Activated CD8-positive, alpha-beta memory T cell treated with anti-CD3 and anti-CD28 coated beads for 36 hours (primary cell): Measurements from ENCODE around the gene STAT6. TPM values are rescaled to one million over a fixed set of nuclear protein-coding genes. Genes with fewer than 3 reads are reported as not detected.

Source experiments
- CTCF ChIA-PET: fragments of 350-600 bp; sonication (Branson Sonifier 250); formaldehyde crosslinking; loops from one replicate; lab custom pipeline; 2021; ENCODE audit warnings: antibody characterized with exemption; lab: Charles Lee
- POLR2A ChIA-PET: fragments of 350-600 bp; sonication (Branson Sonifier 250); formaldehyde crosslinking; loops from one replicate; lab custom pipeline; 2021; ENCODE audit warnings: antibody characterized with exemption; lab: Charles Lee
- total RNA-seq, 2 experiments: library from RNA; stranded (reverse); gene quantifications; one replicate each; pipeline ENCODE4 v1.2.3, GENCODE V29; 2021

Gene STAT6, protein sequence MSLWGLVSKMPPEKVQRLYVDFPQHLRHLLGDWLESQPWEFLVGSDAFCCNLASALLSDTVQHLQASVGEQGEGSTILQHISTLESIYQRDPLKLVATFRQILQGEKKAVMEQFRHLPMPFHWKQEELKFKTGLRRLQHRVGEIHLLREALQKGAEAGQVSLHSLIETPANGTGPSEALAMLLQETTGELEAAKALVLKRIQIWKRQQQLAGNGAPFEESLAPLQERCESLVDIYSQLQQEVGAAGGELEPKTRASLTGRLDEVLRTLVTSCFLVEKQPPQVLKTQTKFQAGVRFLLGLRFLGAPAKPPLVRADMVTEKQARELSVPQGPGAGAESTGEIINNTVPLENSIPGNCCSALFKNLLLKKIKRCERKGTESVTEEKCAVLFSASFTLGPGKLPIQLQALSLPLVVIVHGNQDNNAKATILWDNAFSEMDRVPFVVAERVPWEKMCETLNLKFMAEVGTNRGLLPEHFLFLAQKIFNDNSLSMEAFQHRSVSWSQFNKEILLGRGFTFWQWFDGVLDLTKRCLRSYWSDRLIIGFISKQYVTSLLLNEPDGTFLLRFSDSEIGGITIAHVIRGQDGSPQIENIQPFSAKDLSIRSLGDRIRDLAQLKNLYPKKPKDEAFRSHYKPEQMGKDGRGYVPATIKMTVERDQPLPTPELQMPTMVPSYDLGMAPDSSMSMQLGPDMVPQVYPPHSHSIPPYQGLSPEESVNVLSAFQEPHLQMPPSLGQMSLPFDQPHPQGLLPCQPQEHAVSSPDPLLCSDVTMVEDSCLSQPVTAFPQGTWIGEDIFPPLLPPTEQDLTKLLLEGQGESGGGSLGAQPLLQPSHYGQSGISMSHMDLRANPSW
- 100 to 1,000 TPM; 260 to 266 TPM for total RNA-seq

DNA sequence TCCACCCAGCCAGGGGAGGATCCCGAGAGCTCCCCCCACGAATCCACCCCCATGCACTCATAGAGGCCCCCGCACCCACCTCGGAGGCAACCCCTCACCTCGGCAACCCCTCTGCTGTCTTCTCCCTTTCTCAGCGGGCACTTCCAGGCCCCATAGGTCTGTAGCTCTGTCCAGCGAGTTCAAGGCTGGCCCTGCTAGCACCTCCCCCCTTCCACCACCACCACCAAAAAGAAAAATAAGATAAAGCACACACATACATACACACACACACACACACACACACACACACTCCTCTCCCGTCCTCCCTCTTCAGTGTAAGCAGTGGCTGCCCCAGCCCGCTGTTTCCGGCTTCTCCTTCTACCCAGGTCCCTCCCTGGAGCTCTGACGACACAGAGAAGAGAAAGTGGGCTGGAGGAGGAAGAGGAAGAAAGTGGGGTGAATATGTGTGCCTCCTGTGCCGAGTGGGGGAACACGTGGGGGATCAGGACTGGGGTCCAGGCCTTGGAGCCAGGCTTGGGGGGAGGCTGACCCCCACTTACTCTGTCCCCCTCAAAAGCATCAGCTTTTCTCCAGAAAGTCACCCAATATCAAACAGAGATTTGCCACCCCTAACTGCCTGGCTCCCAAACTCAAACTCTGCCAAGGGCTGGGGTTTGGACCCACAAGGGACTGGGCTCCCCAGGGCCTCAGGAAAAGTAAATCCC lies at the start of gene STAT6:
STAT6 (minus strand) TSS at position 332 of the 704 bp plus-strand sequence. CDS start 3,084 bp downstream, outside the sequence.
- CTCF ChIA-PET = interaction anchor here (0.6 to 5.6 kb wide), 26 partner anchors 10 to 141 kb away, joined by 3 to 83 read pairs (median 6); partner anchors contain the start of genes LRP1, NAB2 and ZBTB39
- POLR2A ChIA-PET = interaction anchor here (0.5 to 4.0 kb wide), 18 partner anchors 9 to 482 kb away, joined by 3 to 31 read pairs (median 4); partner anchors contain the start of genes LRP1, NAB2, NEMP1 and PRIM1

DNA sequence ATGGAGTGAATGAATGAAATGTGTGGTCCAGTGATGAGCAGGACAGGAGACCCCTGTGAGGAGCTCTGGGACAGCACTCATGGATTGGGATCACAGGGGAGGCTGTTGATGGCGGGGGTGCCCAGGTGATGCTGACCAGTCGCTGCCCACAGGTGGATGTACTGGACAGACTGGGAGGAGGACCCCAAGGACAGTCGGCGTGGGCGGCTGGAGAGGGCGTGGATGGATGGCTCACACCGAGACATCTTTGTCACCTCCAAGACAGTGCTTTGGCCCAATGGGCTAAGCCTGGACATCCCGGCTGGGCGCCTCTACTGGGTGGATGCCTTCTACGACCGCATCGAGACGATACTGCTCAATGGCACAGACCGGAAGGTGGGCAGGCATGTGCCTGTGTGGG lies 49.6 kb upstream of the STAT6 start:
- ChIA-PET CTCF (interaction anchor here (0.9 kb wide), 1 partner anchor 37 kb away, joined by 3 read pairs; no protein-coding TSS in a partner anchor), POLR2A (no interaction called here)

DNA sequence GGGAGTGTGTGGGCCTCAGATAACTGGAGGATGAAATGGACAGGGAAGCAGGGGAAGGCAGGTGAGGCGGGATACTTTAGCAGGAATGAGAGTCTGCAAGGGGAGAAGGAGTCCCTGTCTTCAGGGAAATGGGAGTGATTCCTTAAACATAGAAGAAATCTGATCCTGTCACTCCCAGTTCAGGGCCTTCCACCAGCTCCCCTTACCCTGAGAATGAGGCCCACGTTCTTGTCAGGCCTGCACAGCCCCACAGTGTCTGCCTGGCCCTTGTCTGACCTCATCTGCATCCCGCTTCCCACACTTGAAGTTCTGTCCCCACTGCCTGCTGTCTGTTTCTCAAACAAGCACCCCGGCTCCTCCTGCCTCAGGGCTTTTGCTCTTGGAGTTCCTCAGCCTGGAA lies 48.9 kb upstream of the STAT6 start:
- ChIA-PET CTCF (no interaction called here), POLR2A (no interaction called here)

DNA sequence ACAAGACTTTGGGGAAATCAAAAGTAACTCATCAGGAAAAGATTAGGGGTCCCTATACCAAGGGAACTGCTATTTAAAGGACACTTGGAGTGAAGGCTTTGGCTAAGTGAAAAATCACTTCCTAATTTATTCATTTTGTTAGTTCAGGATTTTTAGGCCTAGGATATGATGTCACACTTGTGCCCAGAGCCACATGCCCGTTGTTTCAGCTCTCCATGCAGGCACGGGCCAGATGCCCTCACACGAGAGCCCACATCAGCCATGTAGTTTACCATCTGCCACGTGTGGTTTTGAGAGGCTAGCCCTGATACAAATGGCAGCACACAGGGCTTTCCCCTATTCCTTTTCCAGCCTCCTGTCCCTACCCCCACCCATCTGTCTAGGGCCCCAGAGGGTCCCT lies 48.1 kb upstream of the STAT6 start:
- POLR2A ChIA-PET = no interaction called here
- CTCF ChIA-PET = interaction anchor here (0.6 to 1.2 kb wide), 2 partner anchors 17 to 469 kb away, joined by 4 to 5 read pairs; no protein-coding TSS in a partner anchor

DNA sequence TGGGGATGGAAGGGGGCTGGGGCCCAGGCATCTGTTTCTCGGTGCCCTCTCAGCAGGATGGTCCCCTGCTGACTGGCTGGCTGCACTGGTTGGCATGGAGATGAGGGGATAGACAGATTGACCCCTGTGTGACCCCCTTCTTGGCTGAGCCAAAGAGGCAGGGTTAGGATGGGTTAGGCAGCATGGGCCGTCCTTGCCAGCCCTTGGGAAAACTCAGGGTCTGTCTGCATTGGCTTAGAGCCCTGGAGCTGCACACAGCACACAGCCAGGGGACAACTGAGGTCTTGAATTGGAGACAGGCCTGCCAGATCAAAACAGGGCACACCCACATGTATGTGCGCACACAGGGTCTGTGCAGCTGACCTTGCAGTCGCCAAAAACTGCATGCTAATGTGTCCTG lies 47.5 kb upstream of the STAT6 start:
- CTCF ChIA-PET = interaction anchor here (0.6 to 1.5 kb wide), 3 partner anchors 15 to 469 kb away, joined by 3 to 5 read pairs (median 4); no protein-coding TSS in a partner anchor

DNA sequence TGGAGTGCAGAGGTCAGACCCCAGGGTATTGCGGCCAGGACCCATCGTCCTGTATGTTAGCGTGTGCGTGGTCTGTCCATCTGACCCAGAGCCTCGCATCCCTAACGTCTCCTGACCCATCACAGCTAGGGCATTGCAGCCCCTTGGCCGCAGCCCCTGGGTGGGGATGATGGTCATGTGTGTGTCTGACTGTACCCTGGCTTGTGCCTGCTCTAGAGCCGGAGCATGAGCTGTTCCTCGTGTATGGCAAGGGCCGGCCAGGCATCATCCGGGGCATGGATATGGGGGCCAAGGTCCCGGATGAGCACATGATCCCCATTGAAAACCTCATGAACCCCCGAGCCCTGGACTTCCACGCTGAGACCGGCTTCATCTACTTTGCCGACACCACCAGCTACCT lies 47.0 kb upstream of the STAT6 start:
- POLR2A ChIA-PET = no interaction called here
- CTCF ChIA-PET = interaction anchor here (1.0 to 1.5 kb wide), 3 partner anchors 15 to 46 kb away, joined by 3 to 5 read pairs (median 3); no protein-coding TSS in a partner anchor

More for the DNA sequence above, 47.5 kb upstream of the STAT6 start:
- POLR2A ChIA-PET = no interaction called here

DNA sequence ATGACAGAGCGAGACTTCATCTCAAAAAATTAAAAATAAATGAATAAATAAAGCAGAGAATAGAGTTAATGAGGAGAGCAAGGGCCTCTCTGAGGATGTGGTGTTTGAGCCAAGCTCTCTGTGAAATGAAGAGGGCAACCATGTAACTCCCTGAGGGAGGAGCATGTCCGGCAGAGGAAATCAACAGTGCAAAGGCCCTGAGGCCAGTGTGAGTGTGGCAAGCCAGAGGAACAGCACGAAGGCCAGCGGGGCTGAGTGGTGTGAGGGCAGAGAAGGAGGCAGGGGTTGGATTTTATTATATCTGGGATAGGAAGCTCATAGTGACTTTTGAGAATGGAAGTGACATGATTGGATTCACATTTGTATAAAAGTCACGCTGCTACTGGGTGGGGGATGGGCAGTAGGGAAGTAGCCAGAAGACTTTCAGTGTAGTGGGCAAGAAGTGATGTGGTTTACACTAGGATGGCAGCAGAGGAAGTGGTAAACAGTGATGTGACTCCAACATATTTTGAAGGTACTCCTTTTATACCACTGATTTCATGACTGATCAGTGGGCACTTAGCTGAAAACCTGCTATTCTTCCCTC lies 46.5 kb upstream of the STAT6 start:
- CTCF ChIA-PET = interaction anchor here (1.0 to 1.5 kb wide), 3 partner anchors 16 to 46 kb away, joined by 3 to 5 read pairs (median 3); no protein-coding TSS in a partner anchor
- POLR2A ChIA-PET = no interaction called here

DNA sequence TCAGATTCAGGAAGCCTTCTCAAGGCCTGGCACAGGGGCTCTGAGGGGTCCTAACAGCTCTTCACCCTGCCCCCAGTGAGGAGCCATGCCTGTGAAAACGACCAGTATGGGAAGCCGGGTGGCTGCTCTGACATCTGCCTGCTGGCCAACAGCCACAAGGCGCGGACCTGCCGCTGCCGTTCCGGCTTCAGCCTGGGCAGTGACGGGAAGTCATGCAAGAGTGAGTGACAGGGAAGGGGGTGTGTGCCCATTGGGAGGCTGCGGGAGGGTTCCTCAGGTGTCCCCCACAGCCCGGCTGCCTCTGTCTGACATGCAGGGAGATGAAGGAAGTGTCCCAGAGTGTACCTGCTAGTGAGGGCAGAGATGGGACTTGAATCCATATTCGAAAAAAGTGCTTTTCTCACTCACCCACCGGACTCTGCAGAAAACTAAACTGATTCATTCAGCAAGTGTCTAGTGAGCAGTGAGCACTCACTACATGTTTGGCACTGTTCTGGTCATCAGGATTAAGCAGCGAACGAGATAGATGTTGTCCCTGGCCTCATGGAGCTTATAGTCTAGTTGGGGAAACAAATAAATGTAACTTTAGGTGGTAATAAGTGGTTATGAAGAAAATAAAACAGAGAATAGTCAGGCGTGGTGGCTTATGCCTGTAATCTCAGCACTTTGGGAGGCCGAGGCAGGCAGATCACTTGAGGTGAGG lies 45.7 kb upstream of the STAT6 start:
- POLR2A ChIA-PET = no interaction called here

DNA sequence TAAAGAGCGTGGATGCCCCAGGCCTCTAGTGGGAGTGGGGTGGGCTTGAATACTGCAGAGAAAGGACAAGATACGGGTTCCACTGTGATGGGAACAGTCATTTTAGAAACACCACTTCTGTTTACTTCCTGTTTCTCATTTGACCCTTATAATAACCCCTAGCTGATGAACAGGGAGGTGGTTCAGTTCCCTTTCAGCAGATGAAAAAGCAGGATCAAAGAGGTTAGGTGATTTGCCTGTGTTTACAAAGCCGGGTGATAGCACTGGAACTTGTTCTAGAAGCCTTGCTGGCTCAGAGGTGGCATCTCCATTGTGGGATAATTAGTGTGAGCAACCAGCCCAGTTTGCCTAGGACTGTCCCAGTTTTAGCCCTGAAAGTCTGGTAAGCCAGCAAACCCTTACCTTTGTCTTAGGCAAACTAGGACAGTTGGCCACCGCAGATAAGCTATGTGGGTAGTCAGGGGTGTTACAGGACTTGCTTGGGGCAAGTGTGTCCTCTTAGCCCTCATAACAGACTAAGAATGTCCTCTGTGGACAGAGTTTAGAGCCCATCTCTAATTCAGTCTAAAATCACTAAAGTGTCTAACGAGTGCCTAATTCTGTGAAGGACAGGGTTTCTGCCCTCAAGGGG lies 43.8 kb upstream of the STAT6 start:
- POLR2A ChIA-PET = no interaction called here
- CTCF ChIA-PET = interaction anchor here (0.7 to 1.7 kb wide), 2 partner anchors 21 to 27 kb away, joined by 3 to 5 read pairs; no protein-coding TSS in a partner anchor

More for the DNA sequence above, 45.7 kb upstream of the STAT6 start:
- CTCF ChIA-PET = interaction anchor here (1.0 to 1.5 kb wide), 3 partner anchors 16 to 45 kb away, joined by 3 to 5 read pairs (median 3); no protein-coding TSS in a partner anchor

DNA sequence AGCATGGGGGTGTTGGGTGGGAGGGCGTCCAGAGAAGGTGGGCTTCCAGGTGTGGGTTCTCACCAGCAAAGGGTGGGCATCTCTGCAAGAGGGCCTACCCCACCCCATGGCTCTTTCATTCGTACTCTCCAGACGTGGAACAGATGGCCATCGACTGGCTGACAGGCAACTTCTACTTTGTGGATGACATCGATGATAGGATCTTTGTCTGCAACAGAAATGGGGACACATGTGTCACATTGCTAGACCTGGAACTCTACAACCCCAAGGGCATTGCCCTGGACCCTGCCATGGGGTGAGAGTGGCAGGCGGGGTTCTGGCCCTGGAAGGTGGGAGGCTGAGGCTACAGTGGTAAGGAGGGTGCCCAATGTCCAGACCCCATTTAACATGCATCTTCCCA lies 42.9 kb upstream of the STAT6 start:
- POLR2A ChIA-PET = no interaction called here
- CTCF ChIA-PET = interaction anchor here (0.6 to 1.7 kb wide), 3 partner anchors 19 to 86 kb away, joined by 3 to 5 read pairs (median 3); no protein-coding TSS in a partner anchor

DNA sequence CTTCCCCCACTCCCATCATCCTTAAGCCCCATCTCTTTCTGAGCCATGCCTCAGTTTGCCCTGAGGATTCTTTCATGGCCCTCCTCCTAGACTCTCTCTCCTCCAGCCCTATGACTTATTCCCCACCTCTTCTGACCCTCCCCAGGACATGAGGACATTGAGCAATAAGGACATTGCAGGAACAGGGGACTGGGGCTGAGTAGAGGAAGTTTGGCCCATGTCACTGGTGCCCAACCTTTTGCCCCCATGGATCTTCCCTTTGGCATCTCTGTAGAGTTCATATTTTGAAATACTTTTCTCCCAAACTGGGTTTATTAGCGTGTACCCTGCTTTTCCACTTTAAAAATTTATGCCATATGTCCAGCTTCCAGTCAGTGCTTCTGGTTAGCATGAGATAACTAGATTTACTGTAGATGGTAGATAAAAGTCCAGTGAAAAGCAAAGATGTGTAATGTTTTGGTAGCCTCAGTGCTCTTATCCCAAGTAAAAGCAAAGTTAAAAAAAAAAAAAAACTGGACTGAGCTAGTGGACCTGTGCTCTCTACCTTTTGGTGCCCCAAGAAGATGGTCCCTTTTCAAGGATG lies 42.3 kb upstream of the STAT6 start:
- ChIA-PET CTCF (interaction anchor here (0.6 to 1.2 kb wide), 2 partner anchors 20 to 87 kb away, joined by 3 read pairs; no protein-coding TSS in a partner anchor), POLR2A (no interaction called here)

DNA sequence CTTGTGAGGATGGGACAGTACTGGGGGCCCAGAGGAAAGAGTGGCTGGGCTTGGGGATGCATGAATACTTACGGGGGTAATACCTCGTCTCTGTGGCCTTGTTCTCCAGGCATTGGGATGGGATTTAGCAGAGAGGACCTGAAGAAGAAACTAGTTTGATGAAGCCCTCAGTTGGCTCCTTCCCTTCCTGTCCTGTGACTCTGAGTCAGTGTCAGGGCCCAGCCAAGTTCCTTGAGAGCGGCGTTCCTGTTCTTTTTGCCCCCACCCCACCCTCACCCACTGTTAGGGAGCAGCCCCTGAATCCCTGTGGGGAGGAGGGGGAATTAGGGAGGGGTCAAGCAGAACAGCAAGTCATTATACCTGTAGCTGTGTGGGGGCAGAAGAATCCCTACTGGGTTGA lies 41.5 kb upstream of the STAT6 start:
- CTCF ChIA-PET = no interaction called here

DNA sequence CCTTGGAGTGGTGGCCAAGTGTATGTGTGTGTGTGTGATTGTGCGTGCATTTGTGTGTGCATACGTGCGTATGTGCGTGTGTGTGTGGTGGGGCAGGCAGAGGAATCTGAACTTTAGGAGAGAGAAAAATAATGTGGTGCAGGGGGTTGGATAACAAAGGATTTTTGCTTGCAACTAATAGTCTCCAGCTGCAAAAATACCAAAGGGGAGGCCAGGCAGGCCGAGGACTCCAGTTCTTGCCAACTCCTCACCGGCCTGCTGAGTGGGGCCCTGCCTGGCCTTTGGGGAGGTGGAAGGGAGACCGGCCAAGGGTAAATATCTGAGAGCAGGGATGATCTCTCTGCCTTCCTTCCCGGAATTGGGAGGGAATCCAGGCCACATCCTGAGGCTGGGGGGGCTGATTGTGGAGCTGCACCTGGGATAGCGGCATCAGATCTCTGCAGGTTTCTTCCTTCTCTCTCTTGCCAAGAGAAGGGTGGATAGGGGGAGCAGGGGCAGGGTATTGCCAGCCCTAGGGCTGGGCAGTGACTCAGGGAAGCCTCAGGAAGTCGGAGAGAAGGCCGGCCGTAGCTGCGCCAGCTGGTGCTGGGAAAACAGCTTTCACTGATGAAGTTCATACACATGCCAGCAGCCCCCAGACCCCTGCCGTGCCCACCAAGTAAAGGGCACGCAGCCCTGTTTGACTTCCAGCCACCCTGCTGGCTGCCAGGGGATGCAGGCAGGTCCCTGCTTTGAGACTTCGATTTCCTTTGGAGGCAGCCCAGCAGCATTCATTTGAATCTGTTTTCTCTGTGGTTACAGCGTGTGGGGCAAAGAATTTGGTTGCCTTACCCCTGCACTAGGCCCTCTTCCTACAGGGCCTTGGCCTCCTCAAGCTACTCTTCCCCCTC lies 40.8 kb upstream of the STAT6 start:
- CTCF ChIA-PET = no interaction called here
- POLR2A ChIA-PET = no interaction called here

More for the DNA sequence above, 41.5 kb upstream of the STAT6 start:
- POLR2A ChIA-PET = no interaction called here

DNA sequence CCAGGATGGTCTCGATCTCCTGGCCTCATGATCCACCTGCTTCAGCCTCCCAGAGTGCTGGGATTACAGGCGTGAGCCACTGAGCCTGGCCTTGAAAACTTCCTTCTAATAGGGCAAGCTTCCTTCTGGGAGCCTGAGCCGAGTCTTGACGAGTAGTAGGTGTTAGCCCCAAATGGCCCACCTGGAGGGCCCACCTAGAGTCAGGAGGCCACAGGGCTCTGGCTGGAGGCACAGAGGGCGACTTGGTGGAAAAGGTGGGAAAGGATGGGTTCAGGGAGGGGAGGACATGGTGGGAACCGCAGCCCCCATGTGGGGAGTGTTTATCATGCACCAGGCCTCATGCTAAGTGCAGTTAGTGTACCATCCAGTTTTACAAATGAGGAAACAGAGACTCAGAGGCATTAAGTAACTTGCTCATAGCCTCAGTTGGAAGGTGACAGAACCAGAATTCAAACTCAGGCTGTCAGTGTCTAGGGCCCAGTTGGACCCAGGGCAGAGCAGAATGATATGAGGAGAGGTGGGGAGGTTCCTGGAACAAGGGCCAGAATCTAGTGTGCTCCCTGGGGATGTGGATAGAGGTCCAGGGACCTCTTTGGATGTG lies 39.3 kb upstream of the STAT6 start:
- CTCF ChIA-PET = interaction anchor here (1.2 kb wide), 2 partner anchors 23 to 163 kb away, joined by 3 read pairs; no protein-coding TSS in a partner anchor

DNA sequence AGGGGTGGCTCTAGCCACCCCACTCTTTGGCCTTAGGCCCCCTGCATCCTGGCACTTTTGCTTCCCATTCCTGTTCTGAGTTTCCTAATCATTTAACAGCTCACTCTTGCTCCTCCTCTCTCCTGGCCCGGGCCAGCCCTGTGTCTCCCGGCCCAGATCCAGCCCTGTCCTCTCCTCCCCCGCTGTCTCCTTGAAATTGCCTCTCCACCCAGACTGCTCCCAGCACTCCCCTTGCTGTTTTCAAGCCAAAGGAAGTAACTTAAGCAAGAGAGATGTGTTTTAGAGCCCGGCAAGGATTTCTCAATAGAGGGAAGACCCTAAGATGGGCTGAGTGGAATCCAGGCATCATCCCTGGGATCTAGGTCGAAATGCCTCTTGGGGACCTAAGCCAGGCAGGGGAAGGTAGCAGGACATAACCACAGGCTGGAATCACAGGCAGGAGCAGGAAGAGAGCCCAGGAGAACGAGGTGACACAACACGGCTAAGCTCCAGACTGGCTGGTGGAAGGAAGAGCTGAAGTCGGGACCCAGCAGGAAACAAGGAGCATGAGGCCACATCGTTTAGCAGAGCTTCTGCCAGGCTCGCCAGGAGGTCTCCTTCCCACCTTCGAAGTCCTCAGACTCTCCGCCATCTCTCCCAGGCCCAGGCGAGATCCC lies 38.2 kb upstream of the STAT6 start:
- CTCF ChIA-PET = interaction anchor here (0.8 to 1.3 kb wide), 4 partner anchors 22 to 162 kb away, joined by 3 to 5 read pairs (median 3); no protein-coding TSS in a partner anchor
- POLR2A ChIA-PET = interaction anchor here (0.6 kb wide), 1 partner anchor 419 kb away, joined by 8 read pairs; no protein-coding TSS in a partner anchor

More for the DNA sequence above, 39.3 kb upstream of the STAT6 start:
- POLR2A ChIA-PET = no interaction called here
